ENCODE data around the gene NELFA.

DNA sequence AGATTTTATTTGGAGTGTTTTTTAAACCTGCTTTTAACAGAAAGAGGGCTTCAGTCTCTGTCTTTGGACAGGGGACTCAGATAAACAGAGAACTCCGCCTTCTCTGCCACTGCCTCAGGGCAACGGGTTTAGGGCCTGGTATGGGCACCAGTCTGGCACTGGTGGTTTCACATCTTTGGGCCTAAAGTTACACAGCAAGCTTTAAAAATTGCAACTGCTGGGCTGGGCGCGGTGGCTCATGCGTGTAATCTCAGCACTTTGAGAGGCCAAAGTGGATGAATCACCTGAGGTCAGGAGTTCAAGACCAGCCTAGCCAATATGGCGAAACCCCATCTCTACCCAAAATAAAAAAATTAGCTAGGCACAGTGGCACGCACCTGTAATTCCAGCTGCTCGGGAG, 40.1 kb upstream of the NELFA start:
- TF ChIP-seq, protein P1, sequence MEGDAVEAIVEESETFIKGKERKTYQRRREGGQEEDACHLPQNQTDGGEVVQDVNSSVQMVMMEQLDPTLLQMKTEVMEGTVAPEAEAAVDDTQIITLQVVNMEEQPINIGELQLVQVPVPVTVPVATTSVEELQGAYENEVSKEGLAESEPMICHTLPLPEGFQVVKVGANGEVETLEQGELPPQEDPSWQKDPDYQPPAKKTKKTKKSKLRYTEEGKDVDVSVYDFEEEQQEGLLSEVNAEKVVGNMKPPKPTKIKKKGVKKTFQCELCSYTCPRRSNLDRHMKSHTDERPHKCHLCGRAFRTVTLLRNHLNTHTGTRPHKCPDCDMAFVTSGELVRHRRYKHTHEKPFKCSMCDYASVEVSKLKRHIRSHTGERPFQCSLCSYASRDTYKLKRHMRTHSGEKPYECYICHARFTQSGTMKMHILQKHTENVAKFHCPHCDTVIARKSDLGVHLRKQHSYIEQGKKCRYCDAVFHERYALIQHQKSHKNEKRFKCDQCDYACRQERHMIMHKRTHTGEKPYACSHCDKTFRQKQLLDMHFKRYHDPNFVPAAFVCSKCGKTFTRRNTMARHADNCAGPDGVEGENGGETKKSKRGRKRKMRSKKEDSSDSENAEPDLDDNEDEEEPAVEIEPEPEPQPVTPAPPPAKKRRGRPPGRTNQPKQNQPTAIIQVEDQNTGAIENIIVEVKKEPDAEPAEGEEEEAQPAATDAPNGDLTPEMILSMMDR (IDR thresholded peaks at IDR 0.05) = no peak
- TF ChIP-seq POLR2AphosphoS5 (IDR thresholded peaks at IDR 0.05) = no peak

Data from transverse colon (tissue), 4 donors.